H9 (cell line): ENCODE measurements around the gene IL24. TPM values are rescaled to one million over a fixed set of nuclear protein-coding genes. Genes with fewer than 3 reads are reported as not detected.

Source experiments
- DNase-seq: peaks from one replicate; pipeline ENCODE4 v3.0.0-alpha.2; 2017
- H2AFZ ChIP-seq: one replicate; pipeline ENCODE4 v1.6.1; 2013; ENCODE audit warnings: mild to moderate bottlenecking, low read length, control low read depth, moderate library complexity
- H2AK5ac ChIP-seq: 2 replicates; pipeline ENCODE4 v1.6.1; 2013; ENCODE audit warnings: low read length, control low read depth, mixed read lengths; ENCODE audit not compliant: insufficient read length
- H2BK120ac ChIP-seq: one replicate; pipeline ENCODE4 v1.6.1; 2013; ENCODE audit warnings: low read depth, mild to moderate bottlenecking, low read length, control low read depth, inconsistent platforms; ENCODE audit not compliant: poor library complexity, severe bottlenecking
- H2BK12ac ChIP-seq: 2 replicates; pipeline ENCODE4 v1.6.1; 2013; ENCODE audit warnings: low read length, control low read depth, mixed read lengths, low read depth; ENCODE audit not compliant: insufficient read length
- H2BK15ac ChIP-seq: 2 replicates; pipeline ENCODE4 v1.6.1; 2013; ENCODE audit warnings: low read depth, low read length, control low read depth
- H2BK20ac ChIP-seq: one replicate; pipeline ENCODE4 v1.6.1; 2013; ENCODE audit warnings: low read depth, mild to moderate bottlenecking, low read length, control low read depth, inconsistent platforms; ENCODE audit not compliant: poor library complexity, severe bottlenecking
- H2BK5ac ChIP-seq: 2 replicates; pipeline ENCODE4 v1.6.1; 2013; ENCODE audit warnings: low read length, control low read depth, mixed read lengths; ENCODE audit not compliant: insufficient read length
- H3K14ac ChIP-seq: 2 replicates; pipeline ENCODE4 v1.6.1; 2013; ENCODE audit warnings: low read length, control low read depth; ENCODE audit not compliant: insufficient read depth
- H3K18ac ChIP-seq: 2 replicates; pipeline ENCODE4 v1.6.1; 2013; ENCODE audit warnings: low read depth, mild to moderate bottlenecking, mixed read lengths, low read length, control low read depth; ENCODE audit not compliant: insufficient read length
- H3K23ac ChIP-seq: 2 replicates; pipeline ENCODE4 v1.6.1; 2013; ENCODE audit warnings: low read length, control low read depth, mixed read lengths, low read depth; ENCODE audit not compliant: insufficient read length
- H3K23me2 ChIP-seq: 2 replicates; pipeline ENCODE4 v1.6.1; 2013; ENCODE audit warnings: low read depth, mild to moderate bottlenecking, mixed read lengths, low read length, control low read depth; ENCODE audit not compliant: insufficient read length, poor library complexity, severe bottlenecking
- H3K27ac ChIP-seq: 2 replicates; pipeline ENCODE4 v1.5.1; 2013; ENCODE audit warnings: low read length, control low read depth, mixed read lengths, low read depth; ENCODE audit not compliant: insufficient read length
- H3K27me3 ChIP-seq: 2 replicates; pipeline ENCODE4 v1.6.1; 2013; ENCODE audit warnings: low read length, control low read depth, inconsistent platforms; ENCODE audit not compliant: insufficient read depth
- H3K4ac ChIP-seq: 2 replicates; pipeline ENCODE4 v1.6.1; 2013; ENCODE audit warnings: low read depth, mild to moderate bottlenecking, control low read depth, inconsistent platforms, low read length, moderate library complexity
- H3K4me1 ChIP-seq: 2 replicates; pipeline ENCODE4 v1.6.1; 2013; ENCODE audit warnings: low read length, control low read depth, inconsistent platforms; ENCODE audit not compliant: insufficient read depth
- H3K4me2 ChIP-seq: 2 replicates; pipeline ENCODE4 v1.6.1; 2013; ENCODE audit warnings: low read length, control low read depth, mixed read lengths; ENCODE audit not compliant: insufficient read length, insufficient read depth
- H3K56ac ChIP-seq: 2 replicates; pipeline ENCODE4 v1.6.1; 2013; ENCODE audit warnings: low read depth, mild to moderate bottlenecking, mixed read lengths, low read length, control low read depth; ENCODE audit not compliant: insufficient read length
- H3K79me1 ChIP-seq: 2 replicates; pipeline ENCODE4 v1.6.1; 2013; ENCODE audit warnings: low read depth, mild to moderate bottlenecking, moderate library complexity, low read length, control low read depth, inconsistent platforms; ENCODE audit not compliant: insufficient read depth, poor library complexity, severe bottlenecking
- H3K79me2 ChIP-seq: 2 replicates; pipeline ENCODE4 v1.6.1; 2013; ENCODE audit warnings: low read length, control low read depth, inconsistent platforms; ENCODE audit not compliant: insufficient read depth
- H3K9ac ChIP-seq: 2 replicates; pipeline ENCODE4 v1.6.1; 2013; ENCODE audit warnings: low read length, control low read depth, mixed read lengths; ENCODE audit not compliant: insufficient read length; ENCODE audit errors: extremely low read depth
- H3K9me3 ChIP-seq: one replicate; pipeline ENCODE4 v1.6.1; 2013; ENCODE audit warnings: low read depth, low read length, inconsistent platforms; ENCODE audit not compliant: control insufficient read depth
- H3T11ph ChIP-seq: one replicate; pipeline ENCODE4 v1.6.1; 2013; ENCODE audit warnings: mild to moderate bottlenecking, low read length, control low read depth, inconsistent platforms
- H4K20me1 ChIP-seq: one replicate; pipeline ENCODE4 v1.6.1; 2013; ENCODE audit not compliant: control insufficient read depth, insufficient read length, insufficient read depth
- H4K5ac ChIP-seq: 2 replicates; pipeline ENCODE4 v1.6.1; 2013; ENCODE audit warnings: low read depth, mild to moderate bottlenecking, mixed read lengths, low read length, control low read depth; ENCODE audit not compliant: insufficient read length
- H4K8ac ChIP-seq: replicated peaks from 2 replicates; pipeline ENCODE4 v1.6.1; 2013; ENCODE audit warnings: low read length, control low read depth, mixed read lengths, low read depth; ENCODE audit not compliant: insufficient read length
- H4K91ac ChIP-seq: 2 replicates; pipeline ENCODE4 v1.6.1; 2013; ENCODE audit warnings: low read depth, mild to moderate bottlenecking, moderate library complexity, mixed read lengths, low read length, control low read depth; ENCODE audit not compliant: insufficient read length
- H3K27ac Mint-ChIP-seq, 3 experiments: 2 replicates in 2 of 3; 3 replicates in 1 of 3; pipeline ENCODE4 v1.8.0; 2020 to 2021; ENCODE audit warnings: mixed read lengths in 3 of 3, mild to moderate bottlenecking in 1 of 3, moderate library complexity in 1 of 3
- H3K27me3 Mint-ChIP-seq: 2 replicates; pipeline ENCODE4 v1.8.0; 2021; ENCODE audit warnings: low read depth, mild to moderate bottlenecking, moderate library complexity, mixed read lengths
- H3K36me3 Mint-ChIP-seq, 3 experiments: 2 replicates in 2 of 3; 3 replicates in 1 of 3; pipeline ENCODE4 v1.8.0; 2020 to 2021; ENCODE audit warnings: low read depth in 3 of 3, mixed read lengths in 3 of 3; ENCODE audit not compliant: insufficient read depth in 1 of 3
- H3K4me1 Mint-ChIP-seq, 2 experiments: 2 replicates each; pipeline ENCODE4 v1.8.0; 2020; ENCODE audit warnings: mixed read lengths in 2 of 2
- H3K4me3 Mint-ChIP-seq, 2 experiments: 2 replicates in 1 of 2; 3 replicates in 1 of 2; pipeline ENCODE4 v1.8.0; 2020 to 2021; ENCODE audit warnings: mild to moderate bottlenecking in 2 of 2, mixed read lengths in 2 of 2, moderate library complexity in 1 of 2
- H3K9me3 Mint-ChIP-seq, 2 experiments: 2 replicates in 1 of 2; 3 replicates in 1 of 2; pipeline ENCODE4 v1.8.0; 2020; ENCODE audit warnings: mild to moderate bottlenecking in 2 of 2, mixed read lengths in 2 of 2, moderate library complexity in 1 of 2
- WGBS: extraction: QIAGEN DNeasy Blood & Tissue Kit; methylation state at CpG from one replicate; pipeline ENCODE4 v1.1.7; 2013; ENCODE audit warnings: missing lambda C conversion rate, low lambda C conversion rate, mixed read lengths; ENCODE audit not compliant: insufficient read length; ENCODE audit errors: extremely low coverage; 5-methylcytosine and 5-hydroxymethylcytosine counted together
- total RNA-seq: library from RNA; stranded (reverse); gene quantifications from 2 replicates; pipeline ENCODE4 v1.2.1, GENCODE V29; 2021
- TF ChIP-seq, protein P1 (sequence below): fragments of 200-600 bp; sonication (generic); conservative IDR thresholded peaks from 3 replicates; pipeline ENCODE4 v1.8.0; 2021; ENCODE audit warnings: antibody characterized with exemption, mild to moderate bottlenecking

IL24 gene
- total RNA-seq, 1 experiment from 2014 or later, result not detected

GRCh38 chr1:206905295-206906164 is 8.3 kb downstream of the IL24 start:
- DNase-seq, result no peak
- no peaks in the 10 kb centered on the region for H3K79me2 ChIP-seq
- no peak overlapping the region for H3K4me3 Mint-ChIP-seq
- H3K23me2 ChIP-seq, result peaks cover 6% of the 10 kb centered on the region
- H3K9me3 ChIP-seq, result no peaks in the 10 kb centered on the region
- no peak overlapping the region for H3K4me2 ChIP-seq
- H3K27me3 ChIP-seq, result peaks cover 11% of the 10 kb centered on the region; the same call in 1 of the 2 replicates
- no peak overlapping the region for H3K27ac ChIP-seq
- no CpG with 5 or more reads among the region's 4 CpGs for WGBS
- H3K79me1 ChIP-seq, result no peaks in the 10 kb centered on the region
- TF ChIP-seq, protein P1, sequence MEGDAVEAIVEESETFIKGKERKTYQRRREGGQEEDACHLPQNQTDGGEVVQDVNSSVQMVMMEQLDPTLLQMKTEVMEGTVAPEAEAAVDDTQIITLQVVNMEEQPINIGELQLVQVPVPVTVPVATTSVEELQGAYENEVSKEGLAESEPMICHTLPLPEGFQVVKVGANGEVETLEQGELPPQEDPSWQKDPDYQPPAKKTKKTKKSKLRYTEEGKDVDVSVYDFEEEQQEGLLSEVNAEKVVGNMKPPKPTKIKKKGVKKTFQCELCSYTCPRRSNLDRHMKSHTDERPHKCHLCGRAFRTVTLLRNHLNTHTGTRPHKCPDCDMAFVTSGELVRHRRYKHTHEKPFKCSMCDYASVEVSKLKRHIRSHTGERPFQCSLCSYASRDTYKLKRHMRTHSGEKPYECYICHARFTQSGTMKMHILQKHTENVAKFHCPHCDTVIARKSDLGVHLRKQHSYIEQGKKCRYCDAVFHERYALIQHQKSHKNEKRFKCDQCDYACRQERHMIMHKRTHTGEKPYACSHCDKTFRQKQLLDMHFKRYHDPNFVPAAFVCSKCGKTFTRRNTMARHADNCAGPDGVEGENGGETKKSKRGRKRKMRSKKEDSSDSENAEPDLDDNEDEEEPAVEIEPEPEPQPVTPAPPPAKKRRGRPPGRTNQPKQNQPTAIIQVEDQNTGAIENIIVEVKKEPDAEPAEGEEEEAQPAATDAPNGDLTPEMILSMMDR, result no peak
- H2AK5ac ChIP-seq, result no peak overlapping the region
- H3K36me3 Mint-ChIP-seq, result no peaks in the 10 kb centered on the region; a peak in 1 of 7 replicates
- no peak overlapping the region for H2BK20ac ChIP-seq
- H3K9me3 Mint-ChIP-seq, result no peaks in the 10 kb centered on the region; a peak in 1 of 5 replicates
- no peak overlapping the region for H3K23ac ChIP-seq
- no peak overlapping the region for H3K14ac ChIP-seq
- no peak overlapping the region for H2BK12ac ChIP-seq
- no peak overlapping the region for H3K27ac Mint-ChIP-seq
- no peak overlapping the region for H4K5ac ChIP-seq
- no peak overlapping the region for H2BK15ac ChIP-seq
- H3K9ac ChIP-seq, result no peak overlapping the region
- H2BK120ac ChIP-seq, result no peak overlapping the region
- no peak overlapping the region for H4K8ac ChIP-seq
- no peaks in the 10 kb centered on the region for H4K20me1 ChIP-seq
- H3K18ac ChIP-seq, result no peak overlapping the region
- H3K56ac ChIP-seq, result no peak overlapping the region
- H2AFZ ChIP-seq, result no peak overlapping the region
- peaks cover 5 to 20% of the 10 kb centered on the region in 2 experiments for H3K4me1 Mint-ChIP-seq
- no peak overlapping the region for H3T11ph ChIP-seq
- H4K91ac ChIP-seq, result no peak overlapping the region
- 0 out of 2 replicates have a peak, but pooled peaks cover 3% of the 10 kb centered on the region for H3K4me1 ChIP-seq
- H2BK5ac ChIP-seq, result no peak overlapping the region
- H3K27me3 Mint-ChIP-seq, result peaks cover 54% of the 10 kb centered on the region
- no peak overlapping the region for H3K4ac ChIP-seq
